D341Med (cell line): ENCODE data around the gene BCL11A.

Experiments used
- DNase-seq: peaks from one replicate; pipeline ENCODE4 v3.0.0; 2012; ENCODE audit warnings: low spot score

BCL11A gene

DNA sequence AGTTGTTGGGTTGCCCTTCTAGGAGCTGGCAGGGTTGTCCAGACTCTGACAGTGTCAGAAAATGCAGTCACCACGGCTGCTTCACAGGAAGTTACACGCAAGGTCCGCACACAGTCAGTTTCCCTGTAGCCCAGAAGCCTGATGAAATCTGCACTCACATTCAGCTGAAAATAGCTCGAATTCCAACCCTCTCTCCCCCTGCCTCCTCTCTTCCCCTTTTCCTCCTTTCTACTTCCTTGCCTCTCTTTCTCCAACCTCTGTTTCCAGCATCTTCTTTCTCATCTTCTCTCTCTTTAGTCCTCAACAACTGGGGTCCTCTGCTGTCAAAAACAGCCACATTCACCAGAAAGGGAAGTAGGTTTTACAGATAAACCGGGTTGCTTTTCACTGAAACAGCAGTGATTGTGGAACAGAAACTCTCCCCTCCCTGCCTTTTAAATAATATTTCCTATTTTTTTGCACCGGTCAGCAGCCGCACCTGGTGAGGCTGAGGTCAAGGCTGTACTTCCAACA lies 69.3 kb downstream of the BCL11A start:
- DNase-seq: no peak

- no peak for DNase-seq
Observed at GRCh38 chr2:60483401-60483800, 70.1 kb downstream of the BCL11A start.

GRCh38 chr2:60482222-60482621 lies 71.2 kb downstream of the BCL11A start:
- no peak for DNase-seq

- no peak for DNase-seq
Observed at GRCh38 chr2:60481257-60481656, 72.2 kb downstream of the BCL11A start.

DNA sequence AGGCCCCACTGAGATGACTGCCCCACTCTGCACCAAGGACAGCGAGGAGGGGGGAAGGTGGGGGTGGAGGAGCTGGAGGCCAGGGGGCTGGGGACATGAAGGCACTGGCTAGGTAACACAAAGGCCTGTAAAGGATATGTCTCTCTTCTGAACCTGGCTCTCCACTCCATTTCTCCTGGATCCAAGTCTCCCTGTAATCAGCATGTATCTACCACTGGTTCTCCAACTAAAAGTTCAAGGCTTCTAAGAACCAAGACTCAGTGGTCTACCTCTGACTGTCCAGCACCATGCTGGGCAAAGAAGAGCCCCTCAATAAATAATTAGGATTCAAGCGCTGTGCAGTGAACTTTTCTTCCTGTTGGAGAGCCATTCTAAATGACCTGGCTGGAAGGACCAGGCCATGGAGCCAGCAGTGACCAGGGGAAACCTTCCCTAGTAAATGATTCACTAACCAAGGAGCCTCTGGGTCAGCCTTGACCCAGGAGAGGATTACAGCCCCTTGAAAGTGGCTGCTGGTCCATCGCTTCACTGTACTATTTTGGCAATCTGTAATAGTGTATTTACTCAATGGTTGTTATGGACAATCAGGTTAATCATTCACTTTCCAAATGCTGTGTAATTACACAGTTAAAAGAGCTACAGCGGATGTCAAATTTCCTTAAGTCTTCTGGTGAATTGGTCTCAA lies 73.2 kb downstream of the BCL11A start:
- DNase-seq: no peak

DNA sequence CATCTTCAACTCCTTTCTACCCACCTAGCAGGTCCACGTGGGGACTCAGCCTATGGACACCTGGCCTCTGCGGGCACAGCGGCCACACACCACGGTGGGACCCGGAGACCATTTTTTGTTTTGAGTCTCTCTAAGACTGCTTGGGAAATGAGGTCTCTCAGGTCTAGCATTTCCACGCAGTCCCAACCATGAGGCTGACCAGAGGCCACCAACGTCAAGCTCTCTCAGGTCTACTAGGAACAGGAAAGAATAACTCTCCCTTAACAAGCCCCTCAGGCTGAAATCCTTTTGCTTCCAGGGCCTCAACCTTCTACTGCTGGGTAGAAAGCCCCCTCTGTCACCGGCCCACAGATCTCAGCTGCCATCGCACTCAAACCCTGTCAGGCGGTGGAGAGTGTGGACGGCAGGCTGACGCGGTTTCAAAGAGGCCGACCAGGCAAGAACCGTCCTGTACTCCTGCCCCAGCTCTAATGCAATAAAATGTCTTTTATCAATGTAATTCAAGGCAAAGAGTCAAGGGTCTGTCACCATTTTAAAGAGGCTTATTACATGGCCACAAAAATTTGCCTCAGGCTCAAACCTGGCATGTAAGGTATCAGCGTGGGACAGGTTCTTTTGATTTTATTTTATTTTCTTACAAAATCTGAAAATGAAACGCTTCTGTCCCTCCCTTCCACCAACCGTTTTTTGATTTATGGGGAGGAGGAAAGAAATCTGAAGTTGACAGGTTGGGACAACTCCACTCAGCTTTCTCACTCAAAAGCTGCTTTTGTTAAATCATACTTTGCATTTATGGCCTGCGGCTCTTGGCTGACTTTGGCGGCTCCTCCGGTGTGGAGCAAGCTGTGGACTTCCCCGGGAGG lies 74.0 kb downstream of the BCL11A start:
- DNase-seq: no peak

DNA sequence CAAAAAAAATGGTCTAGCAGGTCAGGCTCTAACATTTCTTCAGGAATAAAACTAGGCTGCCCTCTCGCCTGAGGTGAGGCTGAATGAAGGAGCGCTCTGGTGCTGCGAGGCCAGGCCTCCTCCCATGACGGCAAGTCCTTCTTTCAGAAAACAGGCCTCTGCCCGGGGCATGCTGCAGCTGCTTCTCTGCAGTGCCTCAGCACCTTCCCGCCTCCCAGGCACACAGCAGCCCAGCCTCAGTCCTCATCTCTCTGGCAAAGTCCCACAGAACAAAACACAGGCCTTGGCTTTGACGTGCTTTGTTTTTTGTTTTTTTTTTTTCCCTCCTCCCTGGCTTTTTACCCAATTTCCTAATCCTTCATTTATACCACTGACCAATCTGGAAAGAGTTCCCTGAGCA lies 74.8 kb downstream of the BCL11A start:
- DNase-seq: no peak

DNA sequence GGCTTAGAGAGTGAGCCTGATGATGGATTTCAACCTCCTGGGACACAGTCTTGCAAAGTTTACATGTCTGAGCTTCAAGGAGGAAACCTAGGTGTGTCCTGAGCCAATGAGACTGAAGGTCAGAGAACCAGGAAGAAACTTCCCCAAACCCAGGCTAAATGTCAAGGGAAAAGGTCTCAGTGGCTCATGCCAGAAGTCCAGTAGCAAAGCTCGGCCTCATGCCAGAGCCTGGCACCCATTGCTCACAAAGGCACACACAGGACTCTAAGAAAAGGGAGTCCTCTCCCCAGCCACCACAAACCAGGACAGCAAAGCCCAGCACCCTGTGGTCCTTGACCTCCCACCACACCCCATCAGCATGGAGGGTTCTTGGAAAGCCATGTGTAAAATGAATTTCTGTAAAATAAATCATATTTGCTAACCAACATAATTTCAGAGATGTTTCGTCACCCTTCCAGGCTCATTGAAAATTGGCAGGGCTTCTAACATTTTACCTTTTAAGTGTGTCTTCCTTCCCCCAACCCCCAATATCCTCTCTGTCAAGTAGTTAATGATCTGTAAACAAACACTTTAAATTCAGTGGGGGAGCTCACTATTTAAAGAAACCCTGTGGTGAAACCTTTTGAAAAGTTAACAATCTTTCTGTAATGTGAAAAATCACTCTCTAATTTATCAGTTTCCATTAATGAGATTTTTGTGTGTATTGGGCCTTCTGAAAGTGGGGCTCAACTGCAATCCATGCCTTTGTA lies 77.1 kb downstream of the BCL11A start:
- DNase-seq: no peak

DNA sequence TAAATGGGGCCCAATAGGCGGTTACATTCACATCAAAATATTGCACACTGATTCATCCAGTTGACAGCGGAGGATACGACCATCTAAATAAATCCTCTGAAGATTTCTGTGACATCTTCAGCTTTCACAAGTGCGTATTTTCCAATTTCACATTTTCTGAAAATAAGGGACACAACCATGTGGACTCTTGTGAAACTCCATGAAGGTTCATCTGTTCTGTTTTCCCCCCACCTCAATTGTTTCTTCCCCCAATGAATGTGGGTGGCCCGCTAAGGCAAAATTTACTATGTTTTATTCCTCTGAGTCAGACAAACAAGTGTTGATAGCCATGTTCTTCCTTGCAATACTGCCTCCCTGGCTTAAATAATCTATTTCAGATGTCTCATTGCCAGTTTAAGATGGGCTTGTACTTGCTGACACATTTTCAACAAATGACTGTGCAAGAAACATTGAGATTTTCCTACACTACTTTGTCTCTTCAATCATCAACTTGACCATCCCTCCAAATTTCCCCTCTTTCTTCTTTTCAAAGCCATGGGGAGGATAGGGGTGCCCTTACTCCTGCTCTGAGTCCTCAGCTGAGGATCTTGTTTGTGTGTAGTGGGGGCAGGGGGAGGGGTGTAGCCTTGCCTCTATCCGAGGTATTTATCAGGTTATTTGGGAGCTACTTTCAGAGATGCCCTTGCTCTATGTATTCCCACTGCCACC lies 78.2 kb downstream of the BCL11A start:
- no peak for DNase-seq

DNA sequence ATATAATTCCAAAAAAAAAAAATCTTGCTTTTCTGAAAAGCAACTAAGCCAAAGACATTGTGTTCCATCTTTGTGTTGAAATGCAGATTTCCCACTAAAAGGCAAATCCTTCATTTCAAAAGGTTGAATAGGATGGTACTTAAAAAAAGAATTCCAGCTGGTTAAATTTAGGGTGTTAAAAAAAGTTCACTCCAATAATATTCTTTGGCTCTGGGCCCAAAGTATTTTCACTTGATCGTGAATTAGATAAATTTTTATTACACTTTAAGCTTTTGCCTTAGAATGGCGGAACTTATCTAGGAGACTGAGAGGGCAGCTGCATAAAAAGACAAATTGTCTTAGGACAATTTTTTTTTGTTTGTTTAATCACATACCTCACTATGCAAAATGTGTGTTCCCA lies 79.2 kb downstream of the BCL11A start:
- DNase-seq: no peak

- DNase-seq: no peak
Observed at GRCh38 chr2:60473546-60473945, 79.9 kb downstream of the BCL11A start.

- DNase-seq: no peak
Observed at GRCh38 chr2:60472663-60473289, 80.7 kb downstream of the BCL11A start.

- DNase-seq: no peak
Observed at GRCh38 chr2:60472041-60472440, 81.4 kb downstream of the BCL11A start.

DNA sequence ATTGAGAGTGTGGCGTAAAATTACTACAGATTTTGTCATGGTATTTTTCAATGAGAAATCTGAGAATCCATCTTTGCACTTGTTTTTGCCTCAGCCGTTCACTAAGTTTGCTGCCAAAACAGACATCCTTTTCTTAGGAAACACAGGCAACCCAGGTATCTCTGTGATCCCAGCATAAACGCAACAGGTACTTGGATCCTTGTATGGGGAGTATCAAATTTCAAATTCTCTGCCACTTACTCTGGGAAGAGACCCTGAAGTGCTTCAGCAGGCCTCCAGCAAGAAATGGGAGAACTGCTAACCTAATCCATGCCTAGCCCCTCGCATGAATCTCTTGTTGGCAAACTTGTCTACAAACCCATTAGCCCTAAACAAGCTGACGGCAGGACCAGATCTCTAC lies 83.1 kb downstream of the BCL11A start:
- no peak for DNase-seq

DNA sequence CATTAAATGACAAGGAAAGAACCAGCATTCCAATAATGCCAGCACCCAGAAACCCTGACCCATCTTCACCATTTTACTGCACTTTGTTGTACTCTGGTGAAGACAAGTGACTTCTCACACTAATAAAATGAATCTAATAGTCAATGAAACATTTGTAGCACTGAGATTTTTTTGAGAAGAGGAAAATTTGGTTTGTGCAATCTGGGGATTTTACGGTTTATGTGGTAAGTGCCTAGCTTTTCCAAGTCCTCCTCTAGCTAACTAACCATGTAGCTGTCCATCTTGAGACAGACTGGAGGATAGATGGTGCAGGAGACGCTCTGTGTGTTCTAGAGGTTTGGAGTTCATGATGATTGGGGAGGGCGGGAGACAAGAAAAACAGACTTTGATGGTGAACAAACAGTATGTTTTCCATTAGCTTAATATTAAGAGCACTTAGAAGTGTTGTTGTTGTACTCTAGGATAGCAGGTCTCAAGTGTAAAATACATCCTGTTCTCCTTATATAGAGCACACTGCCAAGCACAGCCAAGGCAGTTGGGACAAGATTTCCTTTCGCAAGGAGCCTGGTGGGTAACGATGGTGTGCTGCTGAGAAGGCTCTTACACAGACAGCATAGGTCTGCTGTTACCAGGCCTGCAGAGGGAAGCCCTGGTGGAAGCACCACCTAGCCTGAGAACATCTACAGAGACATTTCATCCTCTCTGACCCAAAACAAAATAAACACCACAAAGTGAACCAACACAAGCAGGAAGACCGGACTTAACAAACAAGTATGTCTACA lies 83.7 kb downstream of the BCL11A start:
- no peak for DNase-seq

DNA sequence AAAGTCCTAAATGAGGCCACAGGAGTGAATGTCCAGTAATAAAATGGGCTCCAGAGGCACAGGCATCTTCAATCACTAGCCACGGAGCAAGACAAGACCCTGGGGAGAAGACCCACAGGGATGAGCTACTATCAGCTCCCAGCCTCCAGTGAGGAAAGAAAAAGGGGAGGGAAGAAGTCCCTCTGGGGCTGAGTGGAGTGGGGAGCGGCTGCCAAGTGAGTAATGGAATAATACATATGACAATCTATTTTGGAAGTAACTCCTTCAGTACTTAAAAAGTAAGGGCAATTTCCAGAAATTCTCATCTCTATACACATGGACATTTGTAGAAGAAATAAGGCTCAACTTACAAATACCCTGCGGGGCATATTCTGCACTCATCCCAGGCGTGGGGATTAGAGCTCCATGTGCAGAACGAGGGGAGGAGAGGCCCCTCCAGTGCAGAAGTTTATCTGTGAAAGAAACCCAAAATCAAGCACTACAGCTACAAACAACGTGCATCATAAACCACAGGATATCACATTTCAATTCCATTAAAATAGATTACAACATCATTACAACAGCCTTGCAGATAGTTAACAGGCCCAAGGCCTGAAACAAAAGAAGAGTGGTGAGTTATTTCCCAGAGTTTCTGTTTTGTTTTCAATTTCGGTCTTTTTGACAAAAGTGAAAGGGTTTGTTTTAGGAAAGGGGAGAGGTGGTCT lies 84.9 kb downstream of the BCL11A start:
- no peak for DNase-seq

DNA sequence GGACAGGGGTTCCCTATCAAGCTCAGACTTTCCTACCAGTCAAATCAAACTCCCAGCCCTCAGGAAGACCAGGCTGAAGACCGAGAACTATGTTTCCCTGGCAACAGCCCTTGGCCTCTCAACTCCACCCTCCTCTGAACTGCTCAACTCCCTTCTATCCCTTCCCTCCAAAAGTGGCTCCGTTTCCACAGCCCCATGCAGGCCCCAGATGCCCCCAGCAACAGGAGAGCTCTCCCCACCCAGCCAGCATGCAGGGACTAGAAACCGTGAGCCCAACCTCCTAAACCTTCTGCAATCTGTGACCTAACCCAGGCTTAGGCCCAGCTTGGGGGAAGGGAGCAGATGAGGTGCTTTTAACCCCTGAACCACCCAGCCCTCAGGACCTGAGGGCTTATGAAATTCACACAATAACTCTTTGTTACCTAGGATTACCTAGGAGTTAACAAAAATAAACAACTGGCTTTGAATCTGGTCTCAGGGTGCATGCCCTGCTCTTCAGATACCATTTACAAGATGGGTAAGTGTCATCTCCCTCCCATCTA lies 87.2 kb downstream of the BCL11A start:
- DNase-seq: no peak

DNA sequence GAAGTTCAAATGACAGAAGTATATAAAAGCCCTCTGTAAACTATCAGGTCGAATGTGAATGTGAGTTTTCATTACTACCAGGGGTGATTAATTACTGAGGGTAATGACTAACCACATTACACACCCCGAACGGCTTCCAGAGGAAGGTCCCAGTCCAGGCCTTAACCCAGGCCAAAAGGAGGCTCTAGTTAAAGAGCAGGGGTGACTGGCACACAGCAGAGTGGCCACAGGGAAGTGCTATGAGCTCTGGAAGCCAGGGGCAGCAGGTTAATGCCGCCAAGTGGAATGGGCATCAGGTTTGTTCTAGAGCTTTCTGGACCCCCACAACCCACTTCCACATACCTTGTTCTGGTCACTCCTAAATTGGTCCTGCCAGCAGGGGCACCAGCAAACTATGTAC lies 87.7 kb downstream of the BCL11A start:
- DNase-seq: no peak

DNA sequence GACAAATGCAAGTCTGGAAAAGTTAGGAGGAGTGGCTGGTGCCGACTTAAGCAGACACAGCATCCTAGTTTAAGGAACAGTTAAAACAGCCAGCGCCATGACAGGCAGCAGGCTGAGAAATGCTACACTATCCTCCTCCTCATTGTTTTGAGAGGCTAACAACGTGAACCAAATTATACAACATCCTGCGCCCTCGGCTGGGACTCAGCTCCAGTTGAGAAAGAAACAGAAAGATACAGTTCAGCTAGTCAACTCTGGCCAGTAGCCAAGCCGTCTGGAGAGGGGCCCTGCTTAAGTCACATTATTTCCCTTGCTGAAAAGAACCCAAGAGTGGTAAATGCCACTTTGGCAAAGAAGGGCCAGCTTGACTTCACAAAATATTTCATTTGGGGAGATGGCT lies 90.2 kb downstream of the BCL11A start:
- no peak for DNase-seq
